Fibroblast of villous mesenchyme (primary cell): ENCODE results near the gene PITPNM3. TPM values are rescaled to one million over a fixed set of nuclear protein-coding genes. Genes with fewer than 3 reads are reported as not detected.

Experiments used
- DNase-seq: peaks from one replicate; pipeline ENCODE4 v3.0.0-alpha.2; 2010; ENCODE audit warnings: low read depth
- H3K4me3 ChIP-seq: 2 replicates; pipeline ENCODE4 v1.5.1; 2011; ENCODE audit warnings: low read depth, mild to moderate bottlenecking, low read length
- CTCF ChIP-seq: IDR thresholded peaks from 2 replicates; pipeline ENCODE4 v1.5.1; 2012; ENCODE audit warnings: low read depth, mild to moderate bottlenecking, low read length; ENCODE audit not compliant: insufficient read depth
- total RNA-seq: library from RNA; depleted of rRNA; stranded (reverse); fragments of >200 nt; gene quantifications from 2 replicates; pipeline ENCODE4 v1.2.3, GENCODE V29; 2012

The PITPNM3 gene
- total RNA-seq, 1 donor, result under 0.01 TPM

- DNase-seq, result no peak
- no peak overlapping the region for H3K4me3 ChIP-seq
- no peak for TF ChIP-seq CTCF
Measured at GRCh38 chr17:6472517-6472916, 83.8 kb downstream of the PITPNM3 start.

- no peak for TF ChIP-seq CTCF
- H3K4me3 ChIP-seq, result no peak overlapping the region
- DNase-seq, result peak; percentile 30
Measured at GRCh38 chr17:6471531-6472465, 84.6 kb downstream of the PITPNM3 start.

- H3K4me3 ChIP-seq, result no peak overlapping the region
- no peak for TF ChIP-seq CTCF
- no peak for DNase-seq
Measured at GRCh38 chr17:6470751-6471521, 85.4 kb downstream of the PITPNM3 start.

- TF ChIP-seq CTCF, result no peak
- DNase-seq, result no peak
- H3K4me3 ChIP-seq, result no peak overlapping the region
Measured at GRCh38 chr17:6470146-6470718, 86.1 kb downstream of the PITPNM3 start.

- TF ChIP-seq CTCF, result no peak
- DNase-seq, result no peak
- no peak overlapping the region for H3K4me3 ChIP-seq
Measured at GRCh38 chr17:6468051-6468790, 88.1 kb downstream of the PITPNM3 start.

GRCh38 chr17:6467567-6467966 is 88.8 kb downstream of the PITPNM3 start:
- TF ChIP-seq CTCF, result no peak
- no peak overlapping the region for H3K4me3 ChIP-seq
- no peak for DNase-seq
